Loucy (cell line): ENCODE measurements around the gene C2orf92.

Source experiments
- EZH2phosphoT487 ChIP-seq: fragments of 200-600 bp; IDR thresholded peaks from 2 replicates; pipeline ENCODE4 v1.6.1; 2018; ENCODE audit warnings: antibody characterized with exemption, mild to moderate bottlenecking, moderate library complexity, borderline replicate concordance
- TF ChIP-seq, protein P1 (sequence below): fragments of 200-600 bp; sonication (generic); conservative IDR thresholded peaks from 2 replicates; pipeline ENCODE4 v1.5.1; 2014; ENCODE audit warnings: mild to moderate bottlenecking, antibody characterized with exemption, low read length

DNA sequence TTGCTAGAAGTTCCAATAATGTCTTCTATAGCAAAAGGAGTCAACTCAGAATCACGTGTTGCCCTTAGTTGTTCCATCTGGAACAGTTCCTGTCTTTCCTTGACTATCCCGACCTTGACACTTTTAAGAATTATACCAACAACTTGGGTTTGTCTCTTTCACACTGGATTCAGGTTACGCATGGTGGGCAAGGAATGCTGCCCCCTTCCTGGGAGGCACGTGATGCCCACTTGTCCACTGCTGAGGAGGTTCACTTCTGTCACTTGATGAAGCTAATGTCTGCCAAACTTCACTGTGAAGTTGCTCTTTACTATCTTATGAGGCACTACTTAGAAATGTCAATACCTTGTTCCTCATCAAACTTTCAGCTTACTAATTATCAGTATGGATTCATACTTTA lies 18.4 kb upstream of the C2orf92 start:
- TF ChIP-seq, protein P1, sequence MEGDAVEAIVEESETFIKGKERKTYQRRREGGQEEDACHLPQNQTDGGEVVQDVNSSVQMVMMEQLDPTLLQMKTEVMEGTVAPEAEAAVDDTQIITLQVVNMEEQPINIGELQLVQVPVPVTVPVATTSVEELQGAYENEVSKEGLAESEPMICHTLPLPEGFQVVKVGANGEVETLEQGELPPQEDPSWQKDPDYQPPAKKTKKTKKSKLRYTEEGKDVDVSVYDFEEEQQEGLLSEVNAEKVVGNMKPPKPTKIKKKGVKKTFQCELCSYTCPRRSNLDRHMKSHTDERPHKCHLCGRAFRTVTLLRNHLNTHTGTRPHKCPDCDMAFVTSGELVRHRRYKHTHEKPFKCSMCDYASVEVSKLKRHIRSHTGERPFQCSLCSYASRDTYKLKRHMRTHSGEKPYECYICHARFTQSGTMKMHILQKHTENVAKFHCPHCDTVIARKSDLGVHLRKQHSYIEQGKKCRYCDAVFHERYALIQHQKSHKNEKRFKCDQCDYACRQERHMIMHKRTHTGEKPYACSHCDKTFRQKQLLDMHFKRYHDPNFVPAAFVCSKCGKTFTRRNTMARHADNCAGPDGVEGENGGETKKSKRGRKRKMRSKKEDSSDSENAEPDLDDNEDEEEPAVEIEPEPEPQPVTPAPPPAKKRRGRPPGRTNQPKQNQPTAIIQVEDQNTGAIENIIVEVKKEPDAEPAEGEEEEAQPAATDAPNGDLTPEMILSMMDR, result no peak
- TF ChIP-seq EZH2phosphoT487, result no peak
